Tibial nerve (tissue), 4 donors: ENCODE results near the gene PRMT1.

ENCODE experiments used
- EP300 ChIP-seq, 2 donors: sonication (generic); formaldehyde crosslinking; IDR thresholded peaks; one replicate each; pipeline ENCODE4 v1.6.1; 2017; ENCODE audit warnings: antibody characterized with exemption in 2 of 2, mild to moderate bottlenecking in 1 of 2
- POLR2A ChIP-seq, 2 donors: fragments of 450-650 bp; IDR thresholded peaks; one replicate each; pipeline ENCODE4 v1.6.1; 2017; ENCODE audit warnings: antibody characterized with exemption in 2 of 2, mild to moderate bottlenecking in 2 of 2, moderate library complexity in 2 of 2
- TF ChIP-seq, protein P1 (sequence below), 5 experiments: fragments of 200-600 bp in 3 of 5; fragments of 450-650 bp in 2 of 5; sonication (generic) in 3 of 5; IDR thresholded peaks; one replicate each; pipeline ENCODE4 v1.5.1; 2016 to 2019; ENCODE audit warnings: antibody characterized with exemption in 5 of 5, mild to moderate bottlenecking in 3 of 5, moderate library complexity in 2 of 5

- TF ChIP-seq, protein P1, sequence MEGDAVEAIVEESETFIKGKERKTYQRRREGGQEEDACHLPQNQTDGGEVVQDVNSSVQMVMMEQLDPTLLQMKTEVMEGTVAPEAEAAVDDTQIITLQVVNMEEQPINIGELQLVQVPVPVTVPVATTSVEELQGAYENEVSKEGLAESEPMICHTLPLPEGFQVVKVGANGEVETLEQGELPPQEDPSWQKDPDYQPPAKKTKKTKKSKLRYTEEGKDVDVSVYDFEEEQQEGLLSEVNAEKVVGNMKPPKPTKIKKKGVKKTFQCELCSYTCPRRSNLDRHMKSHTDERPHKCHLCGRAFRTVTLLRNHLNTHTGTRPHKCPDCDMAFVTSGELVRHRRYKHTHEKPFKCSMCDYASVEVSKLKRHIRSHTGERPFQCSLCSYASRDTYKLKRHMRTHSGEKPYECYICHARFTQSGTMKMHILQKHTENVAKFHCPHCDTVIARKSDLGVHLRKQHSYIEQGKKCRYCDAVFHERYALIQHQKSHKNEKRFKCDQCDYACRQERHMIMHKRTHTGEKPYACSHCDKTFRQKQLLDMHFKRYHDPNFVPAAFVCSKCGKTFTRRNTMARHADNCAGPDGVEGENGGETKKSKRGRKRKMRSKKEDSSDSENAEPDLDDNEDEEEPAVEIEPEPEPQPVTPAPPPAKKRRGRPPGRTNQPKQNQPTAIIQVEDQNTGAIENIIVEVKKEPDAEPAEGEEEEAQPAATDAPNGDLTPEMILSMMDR (IDR thresholded peaks at IDR 0.05), result peak in 1 of 5 experiments; percentile 33
- TF ChIP-seq POLR2A (IDR thresholded peaks at IDR 0.05) (peak; percentile 97 to 99), EP300 (IDR thresholded peaks at IDR 0.05) (peak; percentile 98 to 100)
Observed at GRCh38 chr19:49641688-49642491, 35.2 kb upstream of the PRMT1 start, which contains the start of gene SCAF1.
